HepG2 (cell line): Measurements from ENCODE around the gene ITGB5. TPM values are rescaled to one million over a fixed set of nuclear protein-coding genes. Genes with fewer than 3 reads are reported as not detected.

Experiments used
- ATRX ChIP-seq: sonication (generic); formaldehyde crosslinking; IDR thresholded peaks from 2 replicates; pipeline ENCODE4 v1.4.0; 2020; ENCODE audit warnings: missing genetic modification reagents, borderline replicate concordance
- BORCS8-MEF2B ChIP-seq: sonication (generic); formaldehyde crosslinking; IDR thresholded peaks from 2 replicates; pipeline ENCODE4 v1.8.0; 2022; ENCODE audit warnings: mild to moderate bottlenecking, missing genetic modification reagents
- CBX2 ChIP-seq, 2 experiments: fragments of 200-600 bp in 1 of 2; sonication (generic); formaldehyde crosslinking in 1 of 2; IDR thresholded peaks; 2 replicates each; pipeline versions ENCODE4 v1.7.0 to v1.8.1; 2018 to 2022; ENCODE audit warnings: low read depth in 2 of 2, low read length in 1 of 2, mild to moderate bottlenecking in 1 of 2, missing genetic modification reagents in 1 of 2
- ETV5 ChIP-seq: IDR thresholded peaks from 2 replicates; pipeline ENCODE4 v1.6.1; 2018; ENCODE audit warnings: missing biosample characterization, missing genetic modification reagents, inconsistent platforms, borderline replicate concordance
- HMG20A ChIP-seq: IDR thresholded peaks from 2 replicates; pipeline ENCODE4 v1.6.1; 2016; ENCODE audit warnings: borderline replicate concordance
- JUNB ChIP-seq: sonication (generic); formaldehyde crosslinking; IDR thresholded peaks from 2 replicates; pipeline ENCODE4 v1.8.0; 2022; ENCODE audit warnings: missing genetic modification reagents, mild to moderate bottlenecking, borderline replicate concordance
- KMT2B ChIP-seq: IDR thresholded peaks from 2 replicates; pipeline ENCODE4 v1.6.1; 2016; ENCODE audit warnings: missing genetic modification reagents, missing compliant biosample characterization
- MED1 ChIP-seq: sonication (generic); formaldehyde crosslinking; IDR thresholded peaks from 2 replicates; pipeline ENCODE4 v1.4.0; 2020; ENCODE audit warnings: missing genetic modification reagents
- MLX ChIP-seq: IDR thresholded peaks from 2 replicates; pipeline ENCODE4 v1.6.1; 2016
- NAIF1 ChIP-seq: sonication (generic); formaldehyde crosslinking; IDR thresholded peaks from 2 replicates; pipeline ENCODE4 v1.5.0; 2020; ENCODE audit warnings: mild to moderate bottlenecking, missing genetic modification reagents, borderline replicate concordance
- PHF8 ChIP-seq: sonication (generic); formaldehyde crosslinking; IDR thresholded peaks from 2 replicates; pipeline ENCODE4 v1.5.0; 2020; ENCODE audit warnings: missing genetic modification reagents
- RAD51 ChIP-seq: fragments of 450-650 bp; IDR thresholded peaks from 2 replicates; pipeline ENCODE4 v1.6.1; 2016; ENCODE audit warnings: borderline replicate concordance
- SP1 ChIP-seq, 2 experiments: fragments of 450-650 bp in 1 of 2; sonication (generic) in 1 of 2; formaldehyde crosslinking in 1 of 2; IDR thresholded peaks; 2 replicates each; pipeline versions ENCODE4 v1.4.0 to v1.6.1; 2016 to 2020; ENCODE audit warnings: missing genetic modification reagents in 1 of 2
- SP140L ChIP-seq: sonication (generic); formaldehyde crosslinking; IDR thresholded peaks from 2 replicates; pipeline ENCODE4 v1.4.0; 2020; ENCODE audit warnings: missing genetic modification reagents, borderline replicate concordance
- TARDBP ChIP-seq: sonication (generic); formaldehyde crosslinking; IDR thresholded peaks from 2 replicates; pipeline ENCODE4 v1.8.0; 2022; ENCODE audit warnings: mild to moderate bottlenecking, missing genetic modification reagents
- ZBTB25 ChIP-seq: IDR thresholded peaks from 2 replicates; pipeline ENCODE4 v1.6.1; 2018; ENCODE audit warnings: missing genetic modification reagents
- ZFP37 ChIP-seq: sonication (generic); formaldehyde crosslinking; IDR thresholded peaks from 2 replicates; pipeline ENCODE4 v1.4.0; 2020; ENCODE audit warnings: missing genetic modification reagents, borderline replicate concordance
- ZNF704 ChIP-seq: sonication (generic); formaldehyde crosslinking; IDR thresholded peaks from 2 replicates; pipeline ENCODE4 v1.8.1; 2023; ENCODE audit warnings: mild to moderate bottlenecking, inconsistent platforms, moderate library complexity, missing genetic modification reagents, borderline replicate concordance
- ZNF777 ChIP-seq: sonication (generic); formaldehyde crosslinking; IDR thresholded peaks from 2 replicates; pipeline ENCODE4 v1.4.0; 2020; ENCODE audit warnings: missing genetic modification reagents
- polyA plus RNA-seq, 8 experiments: library from polyadenylated mRNA; depleted of rRNA in 3 of 8; stranded (reverse) in 7 of 8; unstranded in 1 of 8; fragments of >200 nt; fragmentation: Illumina TruSeq in 4 of 8; extraction: Trizol in 4 of 8; gene quantifications; 2 replicates each; pipeline versions ENCODE4 v1.2.1 to v1.2.3, GENCODE V29; 2011 to 2016; ENCODE audit warnings: low read depth in 4 of 8, missing spikeins in 1 of 8, mixed read lengths in 1 of 8; ENCODE audit not compliant: insufficient read depth in 1 of 8
- total RNA-seq, 5 experiments: library from RNA; depleted of rRNA; stranded (reverse); fragments of >200 nt; fragmentation: Illumina TruSeq; extraction: Trizol; gene quantifications; 2 replicates each; pipeline ENCODE4 v1.2.3, GENCODE V29; 2016; ENCODE audit warnings: low read depth in 1 of 5
- TF ChIP-seq, protein P1 (sequence below): sonication (generic); formaldehyde crosslinking; conservative IDR thresholded peaks from 2 replicates; pipeline ENCODE4 v1.8.0; 2022; ENCODE audit warnings: low read depth, missing genetic modification reagents
- TF ChIP-seq, protein P2 (sequence below): sonication (generic); formaldehyde crosslinking; conservative IDR thresholded peaks from 2 replicates; pipeline ENCODE4 v1.4.0; 2020; ENCODE audit warnings: mild to moderate bottlenecking, missing genetic modification reagents, moderate library complexity

ITGB5 gene
- total and polyA plus RNA-seq, 2 of the 13 experiments (the other 11 are each of a cell fraction or from before 2014, with no cell fraction given) = 74.1 to 343 TPM

- TF ChIP-seq, protein P1, sequence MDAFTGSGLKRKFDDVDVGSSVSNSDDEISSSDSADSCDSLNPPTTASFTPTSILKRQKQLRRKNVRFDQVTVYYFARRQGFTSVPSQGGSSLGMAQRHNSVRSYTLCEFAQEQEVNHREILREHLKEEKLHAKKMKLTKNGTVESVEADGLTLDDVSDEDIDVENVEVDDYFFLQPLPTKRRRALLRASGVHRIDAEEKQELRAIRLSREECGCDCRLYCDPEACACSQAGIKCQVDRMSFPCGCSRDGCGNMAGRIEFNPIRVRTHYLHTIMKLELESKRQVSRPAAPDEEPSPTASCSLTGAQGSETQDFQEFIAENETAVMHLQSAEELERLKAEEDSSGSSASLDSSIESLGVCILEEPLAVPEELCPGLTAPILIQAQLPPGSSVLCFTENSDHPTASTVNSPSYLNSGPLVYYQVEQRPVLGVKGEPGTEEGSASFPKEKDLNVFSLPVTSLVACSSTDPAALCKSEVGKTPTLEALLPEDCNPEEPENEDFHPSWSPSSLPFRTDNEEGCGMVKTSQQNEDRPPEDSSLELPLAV (CRISPR knock-in tag) = no peak
- TF ChIP-seq SP1 (IDR thresholded peaks at IDR 0.05) = no peak
- TF ChIP-seq SP1 (CRISPR knock-in tag; IDR thresholded peaks at IDR 0.05) = no peak
- peak; percentile 74; the same call in 1 of the 2 replicates for TF ChIP-seq HMG20A (CRISPR knock-in tag)
- TF ChIP-seq ATRX = no peak
- no peak for TF ChIP-seq ZFP37
- no peak for TF ChIP-seq KMT2B (CRISPR knock-in tag)
- TF ChIP-seq SP140L (CRISPR knock-in tag) = no peak
- TF ChIP-seq TARDBP (CRISPR knock-in tag) = peak; percentile 32; the same call in 1 of the 2 replicates
- TF ChIP-seq CBX2 (IDR thresholded peaks at IDR 0.05; ENCODE audit: low read depth, low read length) = no peak
- no peak for TF ChIP-seq CBX2 (CRISPR knock-in tag; IDR thresholded peaks at IDR 0.05; ENCODE audit: low read depth)
- TF ChIP-seq NAIF1 (CRISPR knock-in tag) = no peak
- TF ChIP-seq ZBTB25 = peak; percentile 59; the same call in 1 of the 2 replicates
- 0 out of 2 replicates have a peak, but pooled peaks have one; percentile 12 for TF ChIP-seq MLX (CRISPR knock-in tag)
- TF ChIP-seq JUNB = no peak
- TF ChIP-seq PHF8 = no peak
- peak; percentile 89 for TF ChIP-seq MED1
- no peak for TF ChIP-seq BORCS8-MEF2B (CRISPR knock-in tag)
- TF ChIP-seq ETV5 = 0 out of 2 replicates have a peak, but pooled peaks have one; percentile 41
- TF ChIP-seq RAD51 = no peak
- TF ChIP-seq ZNF704 (CRISPR knock-in tag) = no peak
- TF ChIP-seq ZNF777 (CRISPR knock-in tag) = no peak
- TF ChIP-seq, protein P2, sequence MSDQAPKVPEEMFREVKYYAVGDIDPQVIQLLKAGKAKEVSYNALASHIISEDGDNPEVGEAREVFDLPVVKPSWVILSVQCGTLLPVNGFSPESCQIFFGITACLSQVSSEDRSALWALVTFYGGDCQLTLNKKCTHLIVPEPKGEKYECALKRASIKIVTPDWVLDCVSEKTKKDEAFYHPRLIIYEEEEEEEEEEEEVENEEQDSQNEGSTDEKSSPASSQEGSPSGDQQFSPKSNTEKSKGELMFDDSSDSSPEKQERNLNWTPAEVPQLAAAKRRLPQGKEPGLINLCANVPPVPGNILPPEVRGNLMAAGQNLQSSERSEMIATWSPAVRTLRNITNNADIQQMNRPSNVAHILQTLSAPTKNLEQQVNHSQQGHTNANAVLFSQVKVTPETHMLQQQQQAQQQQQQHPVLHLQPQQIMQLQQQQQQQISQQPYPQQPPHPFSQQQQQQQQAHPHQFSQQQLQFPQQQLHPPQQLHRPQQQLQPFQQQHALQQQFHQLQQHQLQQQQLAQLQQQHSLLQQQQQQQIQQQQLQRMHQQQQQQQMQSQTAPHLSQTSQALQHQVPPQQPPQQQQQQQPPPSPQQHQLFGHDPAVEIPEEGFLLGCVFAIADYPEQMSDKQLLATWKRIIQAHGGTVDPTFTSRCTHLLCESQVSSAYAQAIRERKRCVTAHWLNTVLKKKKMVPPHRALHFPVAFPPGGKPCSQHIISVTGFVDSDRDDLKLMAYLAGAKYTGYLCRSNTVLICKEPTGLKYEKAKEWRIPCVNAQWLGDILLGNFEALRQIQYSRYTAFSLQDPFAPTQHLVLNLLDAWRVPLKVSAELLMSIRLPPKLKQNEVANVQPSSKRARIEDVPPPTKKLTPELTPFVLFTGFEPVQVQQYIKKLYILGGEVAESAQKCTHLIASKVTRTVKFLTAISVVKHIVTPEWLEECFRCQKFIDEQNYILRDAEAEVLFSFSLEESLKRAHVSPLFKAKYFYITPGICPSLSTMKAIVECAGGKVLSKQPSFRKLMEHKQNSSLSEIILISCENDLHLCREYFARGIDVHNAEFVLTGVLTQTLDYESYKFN (CRISPR knock-in tag) = peak; percentile 76
Measured at GRCh38 chr3:124814620-124815421, 72.3 kb downstream of the ITGB5 start (continued).
